Aortic smooth muscle cell (primary cell): ENCODE results near the gene TMEM169. TPM values are rescaled to one million over a fixed set of nuclear protein-coding genes. Genes with fewer than 3 reads are reported as not detected.

ENCODE experiments used
- total RNA-seq: library from RNA; depleted of rRNA; stranded (reverse); fragments of >200 nt; gene quantifications from 2 replicates; pipeline ENCODE4 v1.2.3, GENCODE V29; 2014

TMEM169 gene
- 0.40 and 0.56 TPM in 2 replicates for total RNA-seq

GRCh38 chr2:216081487-216082116, at the start of gene TMEM169, which contains the start of gene PECR:
Gene TMEM169 (plus strand): TSS chr2:216081919. CDS start chr2:216095964, 14,045 bp downstream.
Gene PECR (minus strand): TSS chr2:216081809. CDS start chr2:216081741, 68 bp downstream.

GRCh38 chr2:216108967-216109921, 27.5 kb downstream of the TMEM169 start, which contains the start of gene XRCC5:
Gene XRCC5 (plus strand): TSS chr2:216109348. CDS start chr2:216109437, 89 bp downstream.

Other genes with a start within 250 kb of the TMEM169 start
- gene MREG, start 68.4 kb upstream of the TMEM169 start, total RNA-seq: 1.2 and 1.7 TPM in 2 replicates
- 11.6 and 15.7 TPM in 2 replicates for gene PECR, start 110 bp upstream of the TMEM169 start, total RNA-seq
- gene XRCC5, start 27.4 kb downstream of the TMEM169 start, total RNA-seq: 219 and 245 TPM in 2 replicates